NCI-H1417 treated with DMSO at 0.1 percent for 48 hours (cell line): ENCODE data around the gene KIF13A.

ENCODE experiments used
- DNase-seq: peaks from one replicate; lab custom pipeline; 2025; lab: John Stamatoyannopoulos, UW

The KIF13A gene

GRCh38 chr6:17719323-17720041 is 268.0 kb downstream of the KIF13A start:
- no peak for DNase-seq

GRCh38 chr6:17716221-17716620 is 271.2 kb downstream of the KIF13A start:
- DNase-seq = no peak

DNA sequence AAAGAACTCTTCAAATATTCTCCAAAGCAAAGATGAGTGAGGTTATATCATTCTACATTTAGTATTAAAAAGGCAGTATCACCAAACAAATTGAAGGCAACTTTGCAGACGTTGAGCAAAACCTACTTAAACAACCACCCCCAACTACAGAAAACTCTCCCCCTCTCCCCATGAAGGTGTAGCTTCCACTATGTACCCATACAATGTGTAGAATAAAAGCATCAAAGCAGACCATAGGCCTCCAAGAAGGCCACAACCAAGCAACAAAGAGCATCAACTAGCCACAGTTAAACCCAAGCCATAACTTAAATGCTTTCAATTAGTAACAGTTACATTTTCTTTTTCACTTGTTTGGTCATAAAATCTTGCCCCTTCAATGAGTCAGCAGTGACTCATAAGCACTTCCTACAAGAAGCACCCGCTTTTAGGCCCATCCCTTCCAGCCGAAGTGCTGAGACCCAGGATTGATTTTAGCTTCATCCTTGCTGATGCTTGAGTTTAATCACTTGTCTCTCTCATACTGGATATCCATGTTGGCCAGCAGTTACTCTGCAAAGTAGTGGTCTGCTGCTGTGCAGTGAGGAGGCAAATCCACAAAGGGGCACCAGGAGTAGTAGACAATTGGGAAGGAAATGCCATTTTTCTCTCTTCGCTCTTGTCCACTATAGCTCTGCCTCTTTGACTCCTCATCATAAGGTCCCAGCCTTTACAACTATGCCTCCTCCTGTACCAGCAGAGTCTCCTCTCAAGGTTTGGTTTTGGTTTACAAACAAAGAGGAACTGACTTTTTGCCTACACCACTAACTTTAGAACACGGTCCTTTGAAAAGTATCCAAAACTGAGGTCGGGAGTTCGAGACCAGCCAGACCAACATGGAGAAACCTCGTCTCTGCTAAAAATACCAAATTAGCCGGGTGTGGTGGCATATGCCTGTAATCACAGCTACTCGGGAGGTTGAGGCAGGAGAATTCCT is 272.3 kb downstream of the KIF13A start:
- no peak for DNase-seq

GRCh38 chr6:17714177-17714576 is 273.3 kb downstream of the KIF13A start:
- no peak for DNase-seq

GRCh38 chr6:17712576-17712975 is 274.9 kb downstream of the KIF13A start:
- DNase-seq = no peak

- no peak for DNase-seq
Observed at GRCh38 chr6:17710331-17710730, 277.1 kb downstream of the KIF13A start.

DNA sequence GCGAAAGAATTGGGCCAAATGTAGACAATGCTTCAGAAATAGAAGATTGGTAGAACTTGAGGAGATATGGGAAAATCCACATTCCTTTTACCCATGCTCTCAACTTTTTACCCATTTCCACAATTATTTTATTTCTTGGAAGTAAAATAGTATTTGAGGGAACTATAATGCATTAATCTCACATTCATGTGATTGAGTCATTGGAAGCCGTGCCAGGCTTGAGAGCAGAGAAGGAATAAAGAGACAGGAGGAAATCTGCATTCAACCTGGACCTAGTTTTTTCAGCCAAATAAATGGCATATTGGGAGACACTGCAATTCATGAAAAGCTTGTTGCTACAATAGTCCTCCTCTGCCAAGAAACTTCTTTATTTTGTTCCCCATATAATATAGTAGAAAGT is 278.0 kb downstream of the KIF13A start:
- no peak for DNase-seq
